ENCODE measurements around the gene SKI.

GRCh38 chr1:2296614-2297013, 68.5 kb downstream of the SKI start:
- TF ChIP-seq, protein P1, sequence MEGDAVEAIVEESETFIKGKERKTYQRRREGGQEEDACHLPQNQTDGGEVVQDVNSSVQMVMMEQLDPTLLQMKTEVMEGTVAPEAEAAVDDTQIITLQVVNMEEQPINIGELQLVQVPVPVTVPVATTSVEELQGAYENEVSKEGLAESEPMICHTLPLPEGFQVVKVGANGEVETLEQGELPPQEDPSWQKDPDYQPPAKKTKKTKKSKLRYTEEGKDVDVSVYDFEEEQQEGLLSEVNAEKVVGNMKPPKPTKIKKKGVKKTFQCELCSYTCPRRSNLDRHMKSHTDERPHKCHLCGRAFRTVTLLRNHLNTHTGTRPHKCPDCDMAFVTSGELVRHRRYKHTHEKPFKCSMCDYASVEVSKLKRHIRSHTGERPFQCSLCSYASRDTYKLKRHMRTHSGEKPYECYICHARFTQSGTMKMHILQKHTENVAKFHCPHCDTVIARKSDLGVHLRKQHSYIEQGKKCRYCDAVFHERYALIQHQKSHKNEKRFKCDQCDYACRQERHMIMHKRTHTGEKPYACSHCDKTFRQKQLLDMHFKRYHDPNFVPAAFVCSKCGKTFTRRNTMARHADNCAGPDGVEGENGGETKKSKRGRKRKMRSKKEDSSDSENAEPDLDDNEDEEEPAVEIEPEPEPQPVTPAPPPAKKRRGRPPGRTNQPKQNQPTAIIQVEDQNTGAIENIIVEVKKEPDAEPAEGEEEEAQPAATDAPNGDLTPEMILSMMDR (IDR thresholded peaks at IDR 0.05): no peak
- TF ChIP-seq POLR2A (IDR thresholded peaks at IDR 0.05) (no peak), POLR2AphosphoS5 (IDR thresholded peaks at IDR 0.05) (no peak), EP300 (IDR thresholded peaks at IDR 0.05; ENCODE audit: low read depth) (no peak)

All from transverse colon (tissue), 4 donors.